H1 (cell line): ENCODE results near the gene LHX2. TPM values are rescaled to one million over a fixed set of nuclear protein-coding genes. Genes with fewer than 3 reads are reported as not detected.

Experiments
- polyA plus RNA-seq, 7 experiments: library from polyadenylated mRNA; depleted of rRNA in 3 of 7; stranded (reverse) in 5 of 7; unstranded in 2 of 7; fragments of >200 nt in 5 of 7; fragments of 200-250 nt in 2 of 7; gene quantifications; 1 replicate in 5 of 7; 2 replicates in 1 of 7; 4 replicates in 1 of 7; pipeline versions ENCODE4 v1.2.1 to v1.2.3, GENCODE V29; 2011 to 2013; ENCODE audit warnings: missing spikeins in 2 of 7, mixed read lengths in 2 of 7
- total RNA-seq: library from RNA; stranded (reverse); fragmentation: NEBNext Ultra II Directional; extraction: Animal tissue kit (Norgen Biotek cat#: 25700); gene quantifications from 2 replicates; pipeline ENCODE4 v1.2.1, GENCODE V29; 2021

LHX2 gene
- total and polyA plus RNA-seq, 2 of the 8 experiments (the other 6 are each of a cell fraction or from before 2014, with no cell fraction given), result 0.11 to 0.86 TPM

Other genes starting within 250 kb of the LHX2 start
- 26.2 and 26.4 TPM in 2 replicates for gene DENND1A, start 81.6 kb upstream of the LHX2 start, total RNA-seq
- 24.1 and 33.9 TPM in 2 replicates for gene DENND1A, start 81.6 kb upstream of the LHX2 start, polyA plus RNA-seq (2011; rRNA removed)
- 16.6 and 19.7 TPM in 2 replicates for gene NEK6, start 246.2 kb downstream of the LHX2 start, total RNA-seq
- 17.7 and 23.9 TPM in 2 replicates for gene NEK6, start 246.2 kb downstream of the LHX2 start, polyA plus RNA-seq (2011; rRNA removed)